Measurements from ENCODE around the gene DYNLRB2.

DNA sequence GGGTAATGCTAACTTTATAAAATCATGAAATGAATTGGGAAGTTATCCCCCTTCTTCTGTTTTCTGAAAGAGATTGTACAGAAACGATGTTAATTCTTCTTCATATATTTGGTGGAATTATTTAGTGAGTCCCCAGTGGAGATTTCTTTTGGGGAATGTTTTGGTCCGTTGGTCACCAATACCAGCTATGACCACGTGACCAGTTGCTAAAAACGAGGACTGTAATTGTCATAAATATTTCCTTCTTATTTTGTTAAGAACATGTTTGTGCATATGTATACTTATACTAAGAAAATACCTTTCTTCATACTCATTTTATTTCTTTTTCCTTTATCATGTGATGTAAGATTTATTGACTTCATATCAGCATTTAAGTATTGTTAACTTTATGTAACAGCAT lies 10.3 kb upstream of the DYNLRB2 start:
- no peak for TF ChIP-seq POLR2A (IDR thresholded peaks at IDR 0.05)
- TF ChIP-seq, protein P1, sequence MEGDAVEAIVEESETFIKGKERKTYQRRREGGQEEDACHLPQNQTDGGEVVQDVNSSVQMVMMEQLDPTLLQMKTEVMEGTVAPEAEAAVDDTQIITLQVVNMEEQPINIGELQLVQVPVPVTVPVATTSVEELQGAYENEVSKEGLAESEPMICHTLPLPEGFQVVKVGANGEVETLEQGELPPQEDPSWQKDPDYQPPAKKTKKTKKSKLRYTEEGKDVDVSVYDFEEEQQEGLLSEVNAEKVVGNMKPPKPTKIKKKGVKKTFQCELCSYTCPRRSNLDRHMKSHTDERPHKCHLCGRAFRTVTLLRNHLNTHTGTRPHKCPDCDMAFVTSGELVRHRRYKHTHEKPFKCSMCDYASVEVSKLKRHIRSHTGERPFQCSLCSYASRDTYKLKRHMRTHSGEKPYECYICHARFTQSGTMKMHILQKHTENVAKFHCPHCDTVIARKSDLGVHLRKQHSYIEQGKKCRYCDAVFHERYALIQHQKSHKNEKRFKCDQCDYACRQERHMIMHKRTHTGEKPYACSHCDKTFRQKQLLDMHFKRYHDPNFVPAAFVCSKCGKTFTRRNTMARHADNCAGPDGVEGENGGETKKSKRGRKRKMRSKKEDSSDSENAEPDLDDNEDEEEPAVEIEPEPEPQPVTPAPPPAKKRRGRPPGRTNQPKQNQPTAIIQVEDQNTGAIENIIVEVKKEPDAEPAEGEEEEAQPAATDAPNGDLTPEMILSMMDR (IDR thresholded peaks at IDR 0.05), result no peak

Measured in lower leg skin (tissue), 3 donors.